ENCODE data around the gene C1QTNF12.
"Not testable (repeated sequence)": the region's sequence is repeated elsewhere in the genome, so short reads cannot be mapped to it uniquely, and the experiment has no call there.

C1QTNF12 gene

DNA sequence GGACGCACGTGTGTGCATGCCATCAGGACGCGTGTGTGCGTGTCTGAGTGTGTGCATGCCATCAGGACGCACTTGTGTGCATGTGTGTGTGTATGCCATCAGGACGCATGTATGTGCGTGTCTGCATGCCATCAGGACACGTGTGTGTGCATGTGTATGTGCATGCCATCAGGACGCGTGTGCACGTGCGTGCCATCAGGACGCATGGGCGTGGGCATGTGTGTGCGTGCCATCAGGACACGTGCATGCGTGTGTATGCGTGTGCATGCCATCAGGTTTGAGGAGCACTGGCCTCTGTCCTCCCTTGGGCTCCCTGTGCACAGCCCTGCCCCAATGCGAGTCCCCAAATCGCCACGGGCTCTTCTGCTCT is 12.6 kb upstream of the C1QTNF12 start:
- DNase-seq, result no peak

DNA sequence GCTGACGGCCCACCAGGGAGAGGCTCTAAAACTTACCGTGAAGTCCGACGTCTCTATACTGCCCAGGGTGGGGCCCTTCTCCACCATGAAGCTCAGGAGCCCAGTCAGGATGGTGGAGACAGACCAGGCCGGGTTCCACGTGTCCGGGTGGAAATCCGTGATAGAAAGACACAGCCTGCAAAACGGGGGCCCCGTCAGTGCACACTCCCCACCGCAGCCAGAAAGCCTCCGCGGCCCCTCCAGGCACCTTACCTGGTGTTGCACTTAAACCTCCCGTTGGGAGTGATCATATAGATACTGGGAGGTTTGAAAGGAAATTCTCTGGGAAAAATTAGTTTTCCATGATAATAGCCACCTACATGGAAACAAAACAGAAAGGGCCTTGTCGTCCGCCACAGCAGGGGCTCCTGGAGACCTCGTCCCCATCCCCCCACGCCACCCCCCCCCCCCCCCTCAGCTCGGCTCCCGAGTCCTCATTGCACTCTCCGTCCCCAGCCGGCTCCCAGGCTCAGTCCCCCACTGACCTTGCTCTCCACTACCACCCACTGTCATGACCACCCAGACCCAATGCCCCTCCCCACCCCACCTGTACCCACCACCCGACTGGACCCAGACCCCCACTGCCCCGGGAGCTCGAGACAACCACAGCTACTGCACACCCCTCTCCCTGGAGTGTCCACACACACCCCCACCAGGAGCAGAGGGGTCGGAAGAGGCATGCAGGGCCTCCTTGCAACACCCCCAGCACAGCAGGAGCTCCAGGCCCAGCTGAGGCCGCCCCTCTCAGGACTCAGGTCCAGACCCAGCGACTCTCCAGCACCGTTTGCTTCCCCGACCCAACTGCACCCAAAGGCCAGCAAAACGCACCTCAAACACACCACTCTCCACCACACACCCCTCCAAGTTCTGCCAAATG is 10.7 kb upstream of the C1QTNF12 start:
- DNase-seq, result no peak

DNA sequence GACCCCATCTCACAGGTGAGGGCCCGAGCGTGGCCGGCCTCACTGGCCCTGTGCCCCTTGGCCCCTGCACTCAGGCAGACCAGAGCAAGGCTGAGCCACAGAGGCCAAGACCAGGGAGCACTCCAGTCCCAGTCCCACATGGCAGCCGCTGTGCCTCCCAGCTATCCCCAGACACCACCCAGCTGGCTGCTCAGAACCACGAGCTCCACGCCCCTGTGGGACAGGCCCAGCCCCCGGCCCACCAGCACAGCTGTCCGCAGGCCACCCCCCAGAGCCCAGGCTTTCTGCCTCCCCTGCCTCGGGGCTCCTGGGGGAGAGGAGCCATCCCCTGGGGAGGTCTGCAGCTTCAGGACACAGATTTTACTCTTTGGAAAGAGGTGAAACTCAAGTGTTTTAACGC is 9.1 kb upstream of the C1QTNF12 start:
- no peak for DNase-seq

DNA sequence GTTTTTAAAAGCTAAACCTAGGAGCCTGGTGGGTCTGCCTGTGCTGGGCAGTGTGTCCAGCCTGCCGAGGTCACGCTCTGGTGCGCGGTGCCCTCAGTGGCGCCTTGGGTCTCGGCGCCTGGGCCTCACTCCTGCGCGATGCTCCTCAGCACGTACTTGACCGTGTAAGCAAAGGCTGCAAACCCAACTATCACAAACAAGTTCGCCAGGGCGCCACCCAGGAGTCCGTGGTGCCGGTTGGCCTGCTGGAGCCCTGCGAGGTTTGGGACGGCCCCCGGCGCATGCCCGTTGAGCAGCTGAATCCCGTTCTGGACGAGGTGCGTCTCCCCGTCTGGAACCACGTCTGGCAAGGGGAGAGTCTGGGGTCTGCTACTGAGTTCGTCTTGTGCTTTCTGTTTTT is 8.6 kb upstream of the C1QTNF12 start:
- no peak for DNase-seq

DNA sequence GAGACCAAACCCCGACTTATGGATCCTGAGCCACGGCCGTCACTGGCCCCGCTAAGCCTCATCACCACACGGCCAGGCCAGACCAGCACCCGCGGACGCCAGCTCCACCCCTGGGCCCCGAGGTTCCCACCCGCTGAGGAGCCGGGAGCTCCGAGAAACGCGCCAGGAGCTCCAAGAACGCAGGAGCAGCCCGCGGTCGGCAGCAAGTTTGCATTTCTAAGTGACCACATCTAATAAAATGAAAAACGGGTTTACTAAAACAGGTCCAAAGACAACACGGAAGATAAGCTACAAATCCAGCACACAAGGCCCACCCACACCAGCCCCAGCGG is 8.1 kb upstream of the C1QTNF12 start:
- DNase-seq, result no peak

DNA sequence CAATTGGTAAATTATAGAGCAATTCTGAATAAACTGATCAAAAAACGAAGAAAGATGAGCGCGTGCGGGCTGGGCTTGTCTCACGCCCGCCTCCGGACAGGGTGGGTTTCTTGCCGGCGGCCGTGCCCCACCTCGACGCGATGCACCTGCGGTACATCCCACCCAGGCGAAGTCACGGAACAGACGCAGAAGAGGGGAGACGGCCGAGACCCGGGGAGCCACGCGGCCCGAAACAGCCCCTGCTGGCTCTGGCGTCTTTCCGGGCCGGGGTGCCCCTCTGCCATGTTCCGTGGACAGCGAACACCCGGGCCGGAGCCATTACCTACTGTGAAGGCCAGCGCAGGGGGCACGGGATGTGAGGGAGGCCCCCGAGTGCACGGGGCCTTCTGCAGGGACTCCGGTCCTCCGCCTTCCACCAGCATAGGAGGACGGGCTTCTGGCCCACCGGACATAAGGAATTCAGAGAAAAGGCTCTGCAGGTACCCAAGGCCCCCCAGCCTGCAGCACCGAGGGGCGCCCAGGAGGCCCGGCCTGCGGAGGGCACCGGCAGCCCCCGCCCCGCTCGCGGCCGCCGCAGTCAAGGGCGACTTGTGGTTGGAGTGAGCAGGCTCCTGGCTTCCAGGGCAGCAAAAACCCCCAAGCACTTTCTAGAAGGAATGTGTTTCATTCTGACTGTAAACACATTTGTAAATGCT is 7.6 kb upstream of the C1QTNF12 start:
- DNase-seq, result no peak

DNA sequence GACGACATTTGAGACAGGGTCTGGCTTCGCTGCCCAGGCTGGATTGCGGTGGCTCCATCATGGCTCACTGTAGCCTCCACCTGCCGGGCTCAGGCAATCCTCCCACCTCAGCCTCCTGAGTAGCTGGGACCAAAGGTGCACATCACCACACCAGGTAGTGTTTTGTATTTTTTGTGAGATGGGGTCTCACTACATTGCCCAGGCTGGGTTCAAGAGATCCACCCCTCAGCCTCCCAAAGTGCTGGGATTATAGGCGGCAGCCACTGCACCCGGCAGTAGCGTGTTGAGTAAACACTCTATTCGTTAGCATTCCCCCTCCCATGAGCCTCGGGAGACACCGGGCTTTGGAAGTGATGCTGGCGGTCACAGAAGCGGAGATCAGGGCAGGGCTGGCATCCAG is 6.8 kb upstream of the C1QTNF12 start:
- no peak for DNase-seq

DNA sequence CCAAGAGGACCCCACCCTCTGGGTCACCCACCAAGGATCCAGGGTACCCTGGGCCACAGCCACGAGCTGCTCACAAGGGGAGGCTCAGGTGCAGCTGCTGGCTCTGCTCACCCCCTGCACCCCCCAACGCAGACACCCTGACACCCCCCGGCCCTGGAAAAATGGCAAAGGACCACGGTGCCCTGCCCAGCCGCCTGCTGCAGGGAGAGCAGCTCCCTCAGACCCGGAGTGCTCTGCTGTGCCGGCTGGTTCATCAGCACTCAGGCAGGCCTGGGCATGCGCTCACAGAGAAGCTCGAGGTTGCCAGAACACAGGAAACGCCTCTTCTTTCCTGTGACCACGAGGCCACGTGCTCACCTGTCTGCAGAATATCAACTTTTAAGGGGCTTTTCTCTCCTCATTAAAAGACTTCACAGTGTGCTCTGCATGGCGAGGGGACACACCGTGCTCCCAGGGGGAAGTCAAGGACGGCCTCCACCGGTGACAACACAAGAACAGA is 4.3 kb upstream of the C1QTNF12 start:
- DNase-seq, result peak; percentile 77

DNA sequence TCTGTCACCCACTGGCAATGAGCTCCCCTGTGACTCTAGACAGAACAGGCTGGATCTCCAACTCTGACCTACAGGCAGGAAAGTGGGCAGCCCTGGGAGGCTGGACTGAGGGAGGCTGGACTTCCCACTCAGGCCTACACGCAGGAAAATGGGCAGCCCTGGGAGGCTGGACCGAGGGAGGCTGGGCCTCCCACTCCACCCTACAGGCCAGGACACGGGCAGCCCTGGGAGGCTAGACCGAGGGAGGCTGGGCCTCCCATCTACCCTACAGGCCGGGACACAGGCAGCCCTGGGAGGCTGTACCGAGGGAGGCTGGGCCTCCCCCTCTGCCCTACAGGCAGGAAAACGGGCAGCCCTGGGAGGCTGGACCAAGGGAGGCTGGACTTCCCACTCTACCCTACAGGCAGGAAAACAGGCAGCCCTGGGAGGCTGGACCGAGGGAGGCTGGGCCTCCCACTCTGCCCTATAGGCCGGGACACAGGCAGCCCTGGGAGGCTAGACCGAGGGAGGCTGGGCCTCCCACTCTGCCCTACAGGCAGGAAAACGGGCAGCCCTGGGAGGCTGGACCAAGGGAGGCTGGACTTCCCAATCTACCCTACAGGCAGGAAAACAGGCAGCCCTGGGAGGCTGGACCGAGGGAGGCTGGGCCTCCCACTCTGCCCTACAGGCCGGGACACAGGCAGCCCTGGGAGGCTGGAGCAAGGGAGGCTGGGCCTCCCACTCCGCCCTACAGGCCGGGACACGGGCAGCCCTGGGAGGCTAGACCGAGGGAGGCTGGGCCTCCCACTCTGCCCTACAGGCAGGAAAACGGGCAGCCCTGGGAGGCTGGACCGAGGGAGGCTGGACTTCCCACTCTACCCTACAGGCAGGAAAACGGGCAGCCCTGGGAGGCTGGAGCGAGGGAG is 1.7 kb upstream of the C1QTNF12 start:
- not testable (repeated sequence) for DNase-seq

DNA sequence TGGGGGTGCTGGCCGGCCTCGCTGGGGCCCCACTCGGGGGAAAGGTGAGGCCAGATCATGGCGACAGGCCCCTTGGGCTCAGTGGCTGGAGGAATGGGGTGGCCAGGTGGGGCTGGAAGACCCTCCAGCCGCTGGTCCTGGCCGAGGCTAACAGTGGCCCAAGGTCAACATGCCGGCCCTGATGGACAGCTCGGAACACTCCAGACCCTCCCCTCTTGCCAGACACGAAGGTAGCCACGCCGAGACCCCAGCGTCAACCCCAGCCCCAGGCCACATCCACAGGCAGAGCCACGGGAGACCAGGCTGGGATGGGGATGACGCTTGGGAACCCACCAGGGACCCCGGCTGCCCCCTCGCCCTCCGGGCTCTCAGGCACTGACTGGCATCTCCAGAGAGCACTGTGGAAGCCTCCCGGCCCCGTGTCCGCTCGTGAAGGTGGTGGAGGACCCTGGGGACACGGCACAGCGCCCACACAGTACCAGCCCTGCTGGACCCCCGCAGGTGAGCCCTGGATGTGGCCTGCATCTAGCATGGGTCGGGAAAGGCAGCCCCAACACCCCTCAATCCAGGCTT is 905 bp upstream of the C1QTNF12 start:
- DNase-seq, result no peak

DNA sequence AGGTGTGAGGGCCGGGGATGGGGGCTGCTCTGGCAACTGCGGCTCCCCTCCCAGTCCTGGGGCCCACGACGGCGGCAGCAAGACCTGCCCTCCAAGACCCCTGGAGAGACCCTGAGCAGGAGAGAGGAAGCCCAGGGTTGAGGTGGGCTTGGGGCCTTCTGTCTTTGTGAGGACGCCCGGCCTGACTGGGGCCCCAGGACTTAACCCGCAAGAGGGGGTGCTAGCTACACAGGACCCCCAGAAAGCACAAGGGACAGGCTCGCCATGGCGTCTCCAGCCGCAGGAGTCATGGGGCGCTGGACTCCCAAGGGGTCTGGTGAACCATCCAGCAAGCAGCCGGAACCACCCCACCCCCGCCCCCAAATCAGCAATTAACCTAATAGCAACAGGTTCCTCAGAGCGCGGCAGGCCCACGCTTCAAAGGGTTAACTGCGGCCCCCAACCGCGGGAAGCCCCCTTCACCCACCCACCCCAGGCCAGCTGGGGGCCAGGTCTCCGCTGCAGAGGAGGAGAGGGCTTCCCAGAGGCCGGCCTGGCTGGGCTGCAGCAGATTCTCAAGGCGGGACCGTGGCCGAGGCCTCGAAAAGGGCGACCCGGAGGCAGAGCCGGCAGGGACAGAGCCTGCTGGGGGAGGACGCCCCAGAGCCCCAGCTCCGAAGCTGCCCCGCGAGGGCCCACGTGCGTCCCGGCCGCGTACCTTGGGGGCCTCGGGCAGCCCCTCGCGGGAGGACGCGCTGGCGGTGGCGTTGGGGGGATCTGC is 525 bp downstream of the C1QTNF12 start:
- no peak for DNase-seq

DNA sequence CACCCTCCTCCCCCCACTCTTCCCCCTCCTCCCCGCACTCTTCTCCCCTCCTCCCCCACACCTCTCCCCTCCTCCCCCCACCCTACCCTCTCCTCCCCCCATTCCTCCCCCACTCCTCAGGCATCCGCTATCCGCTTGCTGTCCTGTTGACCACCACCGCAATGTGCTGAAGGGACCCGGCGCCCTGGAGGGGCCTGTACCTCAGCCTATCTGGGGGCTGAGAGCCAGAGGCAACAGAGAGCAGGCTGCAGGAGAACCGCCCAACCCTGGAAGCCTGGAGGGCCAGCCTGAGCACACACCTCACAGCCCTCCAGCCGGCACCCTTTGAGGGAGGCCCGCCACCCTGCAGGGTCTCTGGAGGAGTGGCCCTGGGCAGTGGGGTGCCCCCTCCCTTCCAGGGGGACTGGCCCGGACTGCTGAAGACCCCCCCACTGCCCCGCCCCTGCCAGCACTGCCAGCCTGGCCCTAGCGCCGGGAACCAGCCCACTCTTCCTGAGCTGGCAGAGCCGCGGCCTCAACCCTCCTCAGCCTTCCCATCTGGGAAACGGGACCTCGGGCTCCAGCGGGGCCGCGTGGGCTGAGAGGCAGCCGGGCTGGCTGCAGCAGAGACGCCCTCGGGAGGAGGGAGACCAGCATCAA is 1.2 kb downstream of the C1QTNF12 start:
- no peak for DNase-seq

DNA sequence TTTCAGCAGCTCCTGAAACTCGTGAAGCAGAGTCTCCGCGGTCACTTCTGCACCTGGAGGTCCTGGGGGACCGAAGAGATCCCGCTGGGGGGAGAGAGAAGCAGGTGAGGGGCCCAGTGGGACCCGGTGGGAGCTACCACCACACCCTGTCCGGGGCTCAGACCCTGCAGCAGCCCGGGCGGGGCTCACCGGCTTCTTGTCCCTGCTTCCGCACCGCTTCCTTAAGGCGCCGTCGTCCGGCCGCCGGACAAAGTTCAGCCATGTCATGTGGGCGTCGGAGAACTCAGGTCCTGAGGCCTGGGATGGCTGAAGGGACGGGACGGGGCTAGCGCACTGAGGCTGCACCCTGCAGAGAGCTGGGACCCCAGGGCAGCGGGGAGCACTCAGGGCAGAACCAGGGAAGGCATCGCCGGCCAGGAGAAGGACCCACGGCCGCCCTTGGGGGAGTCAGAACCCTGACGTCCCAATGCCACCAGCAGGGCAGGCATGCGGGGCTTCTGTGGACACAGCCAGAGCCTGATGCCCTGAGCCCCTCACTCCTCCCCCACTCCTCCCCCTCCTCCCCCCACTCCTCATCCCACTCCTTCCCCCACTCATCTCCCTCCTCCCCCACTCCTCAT is 2.2 kb downstream of the C1QTNF12 start:
- DNase-seq, result no peak

DNA sequence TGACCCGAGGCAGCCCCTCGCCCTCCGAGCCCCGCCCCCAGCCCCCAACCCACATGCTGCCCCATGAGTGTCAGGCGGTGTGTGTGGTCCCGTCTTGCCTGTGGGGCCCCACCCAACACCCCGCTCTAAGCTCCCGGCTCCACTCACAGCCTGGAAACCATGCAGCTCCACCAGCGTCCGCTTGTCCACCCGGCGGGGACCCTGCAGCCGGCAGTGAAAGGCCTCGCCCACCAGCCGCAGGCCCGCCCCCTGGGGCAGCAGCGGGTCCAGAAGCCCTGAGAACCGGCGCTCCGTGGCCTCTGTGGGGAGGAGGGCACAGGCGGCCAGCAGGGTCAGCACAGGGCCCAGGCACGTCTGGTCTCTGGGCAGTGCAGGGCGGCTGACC is 2.7 kb downstream of the C1QTNF12 start:
- no peak for DNase-seq

DNA sequence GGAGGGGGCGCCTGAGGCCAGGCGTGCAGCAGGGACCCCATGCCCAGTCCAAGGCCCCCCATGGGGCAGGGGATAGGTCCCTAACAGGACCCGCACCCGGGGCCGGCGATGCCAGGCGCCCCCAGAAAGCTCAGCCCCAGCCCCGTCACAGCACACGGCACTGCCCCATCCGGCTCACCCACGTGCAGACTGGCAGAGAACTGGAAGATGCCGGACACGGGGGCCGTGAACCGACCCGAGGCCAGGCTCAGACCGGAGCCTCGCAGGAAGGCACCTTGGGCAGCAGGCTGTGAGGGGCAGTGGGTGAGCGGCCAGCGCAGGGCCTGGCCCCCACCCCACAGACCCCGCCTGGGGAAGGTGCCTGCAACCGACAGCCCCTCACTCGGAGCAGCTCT is 3.3 kb downstream of the C1QTNF12 start:
- no peak for DNase-seq

DNA sequence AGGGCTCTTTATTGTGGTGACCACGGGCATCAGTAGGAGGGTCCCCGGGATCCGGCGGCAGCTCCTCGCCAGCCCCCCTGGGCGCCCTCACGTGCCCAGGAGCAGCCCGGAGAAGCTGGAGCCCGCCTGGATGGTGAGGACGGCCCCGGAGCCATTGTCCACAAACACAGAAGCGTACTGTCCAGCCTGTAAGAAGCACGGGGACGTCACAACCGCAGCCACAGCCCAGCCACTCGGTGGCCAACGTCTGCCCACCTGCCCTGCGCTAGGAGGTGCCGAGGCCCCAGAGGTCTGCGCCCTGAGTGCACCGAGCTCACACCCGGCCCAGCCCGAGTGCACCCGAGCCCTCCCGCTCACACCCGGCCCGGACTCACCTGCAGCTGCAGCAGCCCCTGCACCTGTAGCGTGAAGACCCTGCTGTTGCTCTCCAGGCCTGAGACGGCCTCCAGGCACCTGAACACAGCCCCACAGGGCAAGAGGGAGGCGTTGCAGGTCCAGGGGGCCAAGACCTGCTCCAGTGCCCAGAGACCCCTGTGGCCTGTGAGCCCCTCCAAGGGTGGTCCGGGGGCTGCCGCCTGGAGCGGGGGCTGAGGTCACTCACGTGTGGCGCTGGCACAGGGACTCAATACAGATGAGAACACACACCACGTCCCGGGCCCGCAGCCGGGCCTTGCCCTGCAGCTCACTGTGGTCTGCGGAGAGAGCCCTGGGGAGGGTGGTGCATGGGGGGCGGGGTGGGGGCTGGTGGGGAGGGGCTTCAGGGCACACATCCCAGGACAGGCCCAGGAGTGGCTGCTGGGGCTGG is 3.9 kb downstream of the C1QTNF12 start:
- no peak for DNase-seq

DNA sequence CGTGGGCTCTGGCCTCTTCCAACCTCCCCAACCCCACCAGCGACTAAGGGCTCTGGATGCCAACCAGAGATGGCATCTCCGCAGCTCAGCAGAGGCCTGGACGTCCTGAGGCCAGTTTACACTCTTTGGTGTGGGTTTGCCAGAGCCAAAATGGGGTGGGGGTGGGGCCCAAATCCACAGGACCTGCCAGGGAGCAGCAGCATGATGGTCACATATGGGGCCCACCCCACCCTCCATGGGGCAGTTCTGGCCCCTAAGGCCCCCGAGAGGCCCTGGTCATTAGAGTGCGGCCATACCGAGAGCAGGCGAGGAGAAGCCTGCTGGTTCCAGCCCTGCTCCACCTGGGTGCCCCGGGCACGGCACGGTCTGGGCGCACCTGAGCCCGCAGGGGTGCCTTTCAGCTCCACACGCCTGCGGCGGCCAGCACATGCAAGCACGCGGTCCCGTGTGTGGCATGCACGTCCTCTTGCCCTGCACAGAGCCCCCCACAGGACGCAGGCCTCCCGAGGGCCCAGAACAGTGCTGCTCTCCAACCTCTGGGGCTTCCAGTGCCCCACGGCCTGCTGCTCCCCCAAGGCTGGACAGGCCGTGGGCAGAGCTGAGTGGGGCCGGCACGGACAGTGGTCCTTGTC is 4.8 kb downstream of the C1QTNF12 start:
- no peak for DNase-seq

DNA sequence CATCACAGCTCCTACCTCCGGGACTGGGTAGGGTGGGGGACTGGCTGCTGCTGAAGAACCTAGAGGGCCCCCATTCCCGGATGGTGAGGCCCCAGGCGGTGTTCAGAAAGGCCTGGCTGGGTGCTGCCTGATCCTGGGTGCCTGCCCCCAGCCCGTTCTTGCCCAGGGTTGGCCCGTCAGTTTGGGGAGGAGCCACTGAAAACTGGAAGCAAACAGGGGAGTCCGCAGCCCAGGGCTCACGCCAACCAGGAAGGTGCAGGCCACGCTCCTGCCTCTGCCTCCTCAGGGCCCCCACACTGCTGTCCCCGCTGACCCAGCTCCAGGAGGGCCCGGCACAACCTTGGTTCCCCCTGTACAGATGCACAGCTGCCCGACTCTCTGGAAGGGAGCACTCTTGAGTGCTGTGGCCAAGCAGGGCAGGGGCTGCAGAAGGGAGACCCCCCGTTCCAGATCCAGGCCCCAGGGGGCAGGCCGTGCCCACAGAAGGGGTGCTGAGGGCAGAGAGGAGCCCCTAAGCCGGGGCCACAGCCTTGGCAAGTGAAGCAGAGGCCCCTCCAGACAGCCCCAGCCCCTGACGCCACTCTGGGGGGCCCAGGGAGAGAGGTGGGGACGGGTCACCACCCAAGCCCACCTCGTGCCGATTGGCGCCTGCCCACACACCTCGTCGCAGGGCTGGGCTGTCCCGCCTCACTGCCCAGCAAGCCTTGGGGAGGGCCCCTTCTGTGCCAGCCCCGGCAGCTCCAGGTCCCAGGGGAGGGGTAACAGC is 5.5 kb downstream of the C1QTNF12 start:
- no peak for DNase-seq

DNA sequence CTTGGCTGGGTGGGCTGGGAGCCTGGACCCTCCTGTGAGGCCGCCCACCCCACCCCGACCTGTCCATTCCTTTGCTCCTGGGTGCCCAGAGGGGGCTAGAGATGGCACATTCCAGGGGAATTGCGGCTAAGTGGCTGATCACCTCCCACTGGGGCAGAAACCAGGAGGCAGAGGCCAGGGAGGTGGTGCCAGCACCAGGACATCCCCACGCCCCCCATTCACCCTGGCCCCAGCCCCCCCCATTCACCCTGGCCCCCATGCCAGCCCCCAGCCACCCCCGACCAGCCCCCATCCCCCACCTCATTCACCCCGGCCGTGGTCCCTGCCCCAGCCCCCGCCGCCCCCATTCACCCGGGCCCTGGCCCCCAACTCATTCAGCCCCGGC is 6.2 kb downstream of the C1QTNF12 start:
- DNase-seq, result no peak
